ENCODE results near the gene FUBP1.

- TF ChIP-seq CTCF (IDR thresholded peaks at IDR 0.05) (no peak), ELF4 (CRISPR knock-in tag; IDR thresholded peaks at IDR 0.05; ENCODE audit: low read depth) (no peak), PREB (CRISPR knock-in tag; IDR thresholded peaks at IDR 0.05; ENCODE audit: borderline replicate concordance) (no peak), STAT6 (CRISPR knock-in tag; conservative IDR thresholded peaks at IDR 0.05; ENCODE audit: low read depth) (no peak), USF2 (CRISPR knock-in tag; IDR thresholded peaks at IDR 0.05) (no peak), RELA (CRISPR knock-in tag; IDR thresholded peaks at IDR 0.05; ENCODE audit: borderline replicate concordance) (no peak), NR3C1 (CRISPR knock-in tag; conservative IDR thresholded peaks at IDR 0.05; ENCODE audit: low read depth) (no peak), NR2C2 (CRISPR knock-in tag; IDR thresholded peaks at IDR 0.05) (no peak), ATF3 (CRISPR knock-in tag; conservative IDR thresholded peaks at IDR 0.05) (no peak)
Observed at GRCh38 chr1:78003070-78003746, 24.3 kb upstream of the FUBP1 start.

Measured in WTC11 (cell line).